ENCODE data around the gene GOLT1B.

- TF ChIP-seq CTCF (IDR thresholded peaks at IDR 0.05; ENCODE audit: low read length) (no peak), EZH2 (optimal IDR thresholded peaks at IDR 0.05; ENCODE audit: low read depth, low read length) (no peak), EZH2phosphoT487 (IDR thresholded peaks at IDR 0.05; ENCODE audit: low read length) (no peak)
These were observed 8.2 kb downstream of the GOLT1B start for GRCh38 chr12:21509768-21510167.

All from MM.1S (cell line).